ENCODE data around the gene SLC9B2. TPM values are rescaled to one million over a fixed set of nuclear protein-coding genes. Genes with fewer than 3 reads are reported as not detected.
A peak's percentile ranks its signal among the peaks of the same experiment; 100 is the strongest.

SLC9B2 gene
- total and polyA plus RNA-seq, 2 donors from 2014 or later = 0.80 to 6.0 TPM

- H3K4me1 ChIP-seq (ENCODE audit: control insufficient read depth in 2 of 3, insufficient read depth in 2 of 3, low read depth in 1 of 3, low read length in 3 of 3) = peaks cover 0 to 5% (median 0%) of the 10 kb centered on the region in 3 donors
- peak overlapping the region in 2 of 3 donors; percentile 10 to 65 for H3K9ac ChIP-seq (ENCODE audit: low read length in 3 of 3)
- peak in 1 of 5 donors; percentile 22 for DNase-seq
- H3K4me3 ChIP-seq (ENCODE audit: low read length in 3 of 3) = peak overlapping the region; percentile 35 to 68 (median 51)
- H3K27ac ChIP-seq (ENCODE audit: low read depth in 2 of 2, low read length in 2 of 2) = no peak overlapping the region
- no peaks in the 10 kb centered on the region for H3K27me3 ChIP-seq (ENCODE audit: control insufficient read depth, insufficient read depth, low read length)
- TF ChIP-seq, protein P1, sequence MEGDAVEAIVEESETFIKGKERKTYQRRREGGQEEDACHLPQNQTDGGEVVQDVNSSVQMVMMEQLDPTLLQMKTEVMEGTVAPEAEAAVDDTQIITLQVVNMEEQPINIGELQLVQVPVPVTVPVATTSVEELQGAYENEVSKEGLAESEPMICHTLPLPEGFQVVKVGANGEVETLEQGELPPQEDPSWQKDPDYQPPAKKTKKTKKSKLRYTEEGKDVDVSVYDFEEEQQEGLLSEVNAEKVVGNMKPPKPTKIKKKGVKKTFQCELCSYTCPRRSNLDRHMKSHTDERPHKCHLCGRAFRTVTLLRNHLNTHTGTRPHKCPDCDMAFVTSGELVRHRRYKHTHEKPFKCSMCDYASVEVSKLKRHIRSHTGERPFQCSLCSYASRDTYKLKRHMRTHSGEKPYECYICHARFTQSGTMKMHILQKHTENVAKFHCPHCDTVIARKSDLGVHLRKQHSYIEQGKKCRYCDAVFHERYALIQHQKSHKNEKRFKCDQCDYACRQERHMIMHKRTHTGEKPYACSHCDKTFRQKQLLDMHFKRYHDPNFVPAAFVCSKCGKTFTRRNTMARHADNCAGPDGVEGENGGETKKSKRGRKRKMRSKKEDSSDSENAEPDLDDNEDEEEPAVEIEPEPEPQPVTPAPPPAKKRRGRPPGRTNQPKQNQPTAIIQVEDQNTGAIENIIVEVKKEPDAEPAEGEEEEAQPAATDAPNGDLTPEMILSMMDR (IDR thresholded peaks at IDR 0.05; ENCODE audit: borderline replicate concordance, extremely low read depth, insufficient read depth) = no peak
- peaks cover 0 to 8% (median 5%) of the 10 kb centered on the region in 3 donors for H3K36me3 ChIP-seq (ENCODE audit: control insufficient read depth in 2 of 3, insufficient read depth in 3 of 3, low read length in 3 of 3)
- no peaks in the 10 kb centered on the region for H3K9me3 ChIP-seq (ENCODE audit: control insufficient read depth in 2 of 3, insufficient read depth in 1 of 3, low read length in 3 of 3)
- intact Hi-C loops (cut with DNase I) = no loop called here
- no peak for FAIRE-seq
Observed at GRCh38 chr4:103075435-103075893, 1.1 kb downstream of the SLC9B2 start.

DNA sequence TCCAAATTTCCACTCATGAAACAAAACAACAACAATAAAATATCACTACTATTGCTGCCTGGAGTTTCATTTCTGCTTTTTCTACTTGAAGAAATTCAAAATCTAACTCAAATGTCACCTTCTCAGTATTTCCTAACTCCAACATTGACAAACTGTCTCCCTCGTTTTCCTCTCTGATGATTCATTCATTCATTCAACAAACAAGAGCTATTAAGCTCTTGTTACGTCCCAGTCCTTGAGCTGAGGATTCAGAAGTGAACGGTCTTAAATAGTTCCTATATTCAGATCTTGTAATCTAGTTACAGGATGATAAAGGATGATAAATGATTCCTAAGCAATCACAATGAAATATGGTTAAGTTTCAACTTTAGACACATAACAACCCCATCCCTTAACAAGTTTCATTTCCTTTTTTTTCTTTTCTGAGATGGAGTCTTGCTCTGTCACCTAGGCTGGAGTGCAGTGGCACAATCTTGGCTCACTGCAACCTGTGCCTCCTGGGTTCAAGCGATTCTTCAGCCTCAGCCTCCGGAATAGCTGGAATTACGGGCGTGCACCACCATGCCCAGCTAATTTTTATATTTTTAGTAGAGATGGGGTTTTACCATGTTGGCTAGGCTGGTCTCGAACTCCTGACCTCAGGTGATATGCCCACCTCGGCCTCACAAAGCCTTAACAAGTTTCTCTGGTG is 1.7 kb downstream of the SLC9B2 start:
- DNase-seq = no peak
- intact Hi-C loops (cut with DNase I) = no loop called here
- Histone ChIP-seq H3K9ac (ENCODE audit: low read length in 3 of 3) (no peak overlapping the region), H3K9me3 (ENCODE audit: control insufficient read depth in 2 of 3, insufficient read depth in 1 of 3, low read length in 3 of 3) (no peaks in the 10 kb centered on the region), H3K4me3 (ENCODE audit: low read length in 3 of 3) (no peak overlapping the region), H3K27ac (ENCODE audit: low read depth in 2 of 2, low read length in 2 of 2) (no peak overlapping the region), H3K27me3 (ENCODE audit: control insufficient read depth, insufficient read depth, low read length) (no peaks in the 10 kb centered on the region), H3K36me3 (ENCODE audit: control insufficient read depth in 2 of 3, insufficient read depth in 3 of 3, low read length in 3 of 3) (peaks cover 0 to 6% (median 4%) of the 10 kb centered on the region in 3 donors), H3K4me1 (ENCODE audit: control insufficient read depth in 2 of 3, insufficient read depth in 2 of 3, low read depth in 1 of 3, low read length in 3 of 3) (peaks cover 0 to 5% (median 0%) of the 10 kb centered on the region in 3 donors)
- TF ChIP-seq, protein P1 (IDR thresholded peaks at IDR 0.05; ENCODE audit: borderline replicate concordance, extremely low read depth, insufficient read depth) = no peak
- no peak for FAIRE-seq

DNA sequence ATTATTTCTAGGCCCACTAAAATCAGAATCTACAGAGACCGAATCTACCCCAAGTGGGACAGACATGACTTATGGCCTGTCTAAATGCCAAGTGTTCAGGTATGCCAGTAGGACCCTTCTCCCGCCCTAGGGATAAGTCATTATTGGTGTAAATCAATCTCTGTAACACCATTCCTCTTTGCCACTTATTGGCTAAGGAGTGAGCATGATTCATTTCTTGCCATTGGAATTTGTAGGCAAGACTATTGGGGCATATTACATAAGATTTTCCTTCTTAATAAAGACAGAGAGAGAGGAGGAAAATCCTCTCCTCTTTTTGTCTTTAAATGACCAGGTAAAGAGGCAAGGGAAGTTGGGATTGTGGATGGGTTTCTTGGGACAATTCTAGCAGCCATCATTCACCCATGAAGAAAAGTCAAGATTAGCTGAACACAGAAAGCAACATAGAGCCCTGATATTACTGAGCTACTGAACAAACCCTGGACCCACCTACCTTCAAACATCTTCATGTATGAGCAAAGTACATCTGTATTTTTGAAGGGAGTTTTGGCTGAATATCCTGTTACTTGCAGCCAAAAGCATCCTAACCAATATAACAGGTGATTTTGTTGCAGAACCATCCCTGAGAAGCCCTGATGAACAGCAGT is 2.6 kb downstream of the SLC9B2 start:
- TF ChIP-seq, protein P1 (IDR thresholded peaks at IDR 0.05; ENCODE audit: borderline replicate concordance, extremely low read depth, insufficient read depth) = no peak
- intact Hi-C loops (cut with DNase I) = no loop called here
- Histone ChIP-seq H3K4me1 (ENCODE audit: control insufficient read depth in 2 of 3, insufficient read depth in 2 of 3, low read depth in 1 of 3, low read length in 3 of 3) (peaks cover 0 to 5% (median 0%) of the 10 kb centered on the region in 3 donors), H3K9ac (ENCODE audit: low read length in 3 of 3) (no peak overlapping the region), H3K27me3 (ENCODE audit: control insufficient read depth, insufficient read depth, low read length) (no peaks in the 10 kb centered on the region), H3K27ac (ENCODE audit: low read depth in 2 of 2, low read length in 2 of 2) (no peak overlapping the region), H3K36me3 (ENCODE audit: control insufficient read depth in 2 of 3, insufficient read depth in 3 of 3, low read length in 3 of 3) (no peaks in the 10 kb centered on the region), H3K4me3 (ENCODE audit: low read length in 3 of 3) (no peak overlapping the region), H3K9me3 (ENCODE audit: control insufficient read depth in 2 of 3, insufficient read depth in 1 of 3, low read length in 3 of 3) (no peaks in the 10 kb centered on the region)
- no peak for FAIRE-seq
- DNase-seq = no peak
